Activated CD8-positive, alpha-beta T cell treated with anti-CD3 and anti-CD28 coated beads for 36 hours (primary cell): ENCODE data around the gene ARHGAP18. TPM values are rescaled to one million over a fixed set of nuclear protein-coding genes. Genes with fewer than 3 reads are reported as not detected.

ENCODE experiments used
- ATAC-seq: fragments of 200-7000 bp; cut with Tn5 transposase; one replicate; pipeline ENCODE4 v1.10.0; 2021; ENCODE audit warnings: mild to moderate bottlenecking, moderate library complexity
- CTCF ChIA-PET: fragments of 350-600 bp; sonication (Branson Sonifier 250); formaldehyde crosslinking; loops from one replicate; lab custom pipeline; 2021; ENCODE audit warnings: antibody characterized with exemption; lab: Charles Lee
- POLR2A ChIA-PET: fragments of 350-600 bp; sonication (Branson Sonifier 250); formaldehyde crosslinking; loops from one replicate; lab custom pipeline; 2021; ENCODE audit warnings: antibody characterized with exemption; lab: Charles Lee
- DNase-seq: peaks from one replicate; pipeline ENCODE4 v3.0.0-alpha.2; 2020
- H3K27ac Mint-ChIP-seq: one replicate; pipeline ENCODE4 v1.8.0; 2021; ENCODE audit warnings: mild to moderate bottlenecking, mixed read lengths
- H3K27me3 Mint-ChIP-seq: one replicate; pipeline ENCODE4 v1.8.0; 2021; ENCODE audit warnings: mixed read lengths
- H3K36me3 Mint-ChIP-seq: one replicate; pipeline ENCODE4 v1.8.0; 2021; ENCODE audit warnings: low read depth, mixed read lengths
- H3K4me1 Mint-ChIP-seq: one replicate; pipeline ENCODE4 v1.8.0; 2021; ENCODE audit warnings: low read depth, mixed read lengths
- H3K4me3 Mint-ChIP-seq: one replicate; pipeline ENCODE4 v1.8.0; 2021; ENCODE audit warnings: mild to moderate bottlenecking, moderate library complexity, mixed read lengths
- H3K9me3 Mint-ChIP-seq: one replicate; pipeline ENCODE4 v1.8.0; 2021; ENCODE audit warnings: mixed read lengths
- intact Hi-C: fragments of 100-400 bp; cut with micrococcal nuclease; formaldehyde crosslinking; loops from one replicate; pipeline ENCODE4 v1.10.0; 2022
- total RNA-seq, 2 experiments: library from RNA; stranded (reverse); gene quantifications; one replicate each; pipeline ENCODE4 v1.2.3, GENCODE V29; 2021
- TF ChIP-seq, protein P1 (sequence below): fragments of 200-600 bp; IDR thresholded peaks from one replicate; pipeline ENCODE4 v1.8.0; 2022; ENCODE audit warnings: antibody characterized with exemption, mild to moderate bottlenecking

Gene ARHGAP18
- total RNA-seq, 2 experiments from 2014 or later, result 8.2 to 9.6 TPM

DNA sequence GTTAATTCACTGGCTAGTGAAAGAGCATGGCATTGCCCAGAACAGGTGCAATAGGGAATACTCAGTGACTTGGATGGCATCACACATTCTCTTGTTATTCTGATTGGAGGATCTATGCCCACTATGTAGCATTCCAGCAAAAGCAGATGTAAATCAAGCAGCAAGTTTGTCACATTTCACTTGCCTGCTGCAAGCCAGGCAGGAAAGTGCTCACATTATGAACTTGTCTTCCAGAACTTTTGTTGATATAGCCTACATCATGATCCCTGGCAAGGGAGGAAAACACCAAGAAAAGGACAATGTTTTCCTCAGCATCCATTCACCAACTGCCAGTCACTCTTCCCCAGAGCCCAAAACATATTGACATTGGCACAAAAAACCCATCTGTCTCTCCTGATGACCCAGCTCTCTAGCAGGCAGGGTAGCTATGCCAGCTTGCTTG is 77.8 kb downstream of the ARHGAP18 start:
- no peak overlapping the region for H3K27ac Mint-ChIP-seq
- DNase-seq, result no peak
- no peak overlapping the region for H3K4me3 Mint-ChIP-seq
- no peak for ATAC-seq
- H3K36me3 Mint-ChIP-seq, result peaks cover 2% of the 10 kb centered on the region
- intact Hi-C loops, result no loop called here
- H3K9me3 Mint-ChIP-seq, result no peaks in the 10 kb centered on the region
- CTCF ChIA-PET, result interaction anchor here (0.9 to 2.2 kb wide), 2 partner anchors 11 to 97 kb away, joined by 3 to 10 read pairs; no protein-coding TSS in a partner anchor
- peaks cover 7% of the 10 kb centered on the region for H3K4me1 Mint-ChIP-seq
- TF ChIP-seq, protein P1, sequence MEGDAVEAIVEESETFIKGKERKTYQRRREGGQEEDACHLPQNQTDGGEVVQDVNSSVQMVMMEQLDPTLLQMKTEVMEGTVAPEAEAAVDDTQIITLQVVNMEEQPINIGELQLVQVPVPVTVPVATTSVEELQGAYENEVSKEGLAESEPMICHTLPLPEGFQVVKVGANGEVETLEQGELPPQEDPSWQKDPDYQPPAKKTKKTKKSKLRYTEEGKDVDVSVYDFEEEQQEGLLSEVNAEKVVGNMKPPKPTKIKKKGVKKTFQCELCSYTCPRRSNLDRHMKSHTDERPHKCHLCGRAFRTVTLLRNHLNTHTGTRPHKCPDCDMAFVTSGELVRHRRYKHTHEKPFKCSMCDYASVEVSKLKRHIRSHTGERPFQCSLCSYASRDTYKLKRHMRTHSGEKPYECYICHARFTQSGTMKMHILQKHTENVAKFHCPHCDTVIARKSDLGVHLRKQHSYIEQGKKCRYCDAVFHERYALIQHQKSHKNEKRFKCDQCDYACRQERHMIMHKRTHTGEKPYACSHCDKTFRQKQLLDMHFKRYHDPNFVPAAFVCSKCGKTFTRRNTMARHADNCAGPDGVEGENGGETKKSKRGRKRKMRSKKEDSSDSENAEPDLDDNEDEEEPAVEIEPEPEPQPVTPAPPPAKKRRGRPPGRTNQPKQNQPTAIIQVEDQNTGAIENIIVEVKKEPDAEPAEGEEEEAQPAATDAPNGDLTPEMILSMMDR, result no peak
- H3K27me3 Mint-ChIP-seq, result no peaks in the 10 kb centered on the region
- POLR2A ChIA-PET, result no interaction called here

DNA sequence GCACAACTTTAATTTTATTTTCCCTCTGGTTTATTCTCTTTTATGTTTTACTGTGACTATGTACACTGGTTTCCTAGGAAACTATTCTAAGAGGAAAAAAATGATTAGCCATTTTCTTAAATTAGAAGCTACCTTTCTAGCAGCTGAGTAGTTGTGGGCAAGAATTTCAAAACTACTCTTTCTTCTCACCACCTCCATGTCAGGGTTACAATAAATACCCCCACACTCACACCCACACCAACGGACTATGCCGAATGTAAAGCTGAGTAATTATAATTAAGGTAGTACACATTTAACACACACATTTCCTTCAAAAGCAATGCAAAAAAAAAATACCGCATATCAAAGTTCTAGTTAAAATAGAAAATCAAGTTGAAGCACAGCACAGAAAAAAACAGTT is 78.9 kb downstream of the ARHGAP18 start:
- H3K27me3 Mint-ChIP-seq, result no peaks in the 10 kb centered on the region
- CTCF ChIA-PET, result interaction anchor here (0.7 to 2.2 kb wide), 3 partner anchors 10 to 98 kb away, joined by 4 to 10 read pairs (median 5); no protein-coding TSS in a partner anchor
- ATAC-seq, result no peak

DNA sequence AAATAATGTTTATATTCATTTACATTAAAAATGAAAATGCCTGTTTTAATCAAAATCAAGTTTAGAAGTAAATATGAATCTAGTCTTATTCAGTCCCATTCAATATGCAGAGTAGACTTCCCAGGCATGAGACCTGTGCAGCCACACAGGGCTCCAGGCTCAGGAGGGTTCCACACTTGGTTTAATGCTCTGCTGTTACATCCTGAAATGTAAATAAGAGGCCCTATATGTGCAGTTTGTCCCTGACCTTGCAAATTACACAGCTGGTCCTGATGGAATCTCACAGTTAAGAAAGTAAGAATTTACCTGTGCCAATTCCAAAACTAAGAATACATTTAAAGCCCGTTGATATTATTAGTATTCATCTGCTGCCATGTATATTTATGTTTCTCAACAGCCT is 79.4 kb downstream of the ARHGAP18 start:
- ChIA-PET POLR2A (interaction anchor here (0.9 kb wide), 1 partner anchor 12 kb away, joined by 3 read pairs; no protein-coding TSS in a partner anchor), CTCF (interaction anchor here (0.7 to 2.2 kb wide), 5 partner anchors 9 to 99 kb away, joined by 4 to 10 read pairs (median 5); no protein-coding TSS in a partner anchor)
- H3K36me3 Mint-ChIP-seq, result peaks cover 2% of the 10 kb centered on the region
- no peak overlapping the region for H3K27ac Mint-ChIP-seq
- intact Hi-C loops, result no loop called here
- no peak overlapping the region for H3K4me3 Mint-ChIP-seq
- TF ChIP-seq, protein P1, result no peak
- H3K27me3 Mint-ChIP-seq, result no peaks in the 10 kb centered on the region
- H3K4me1 Mint-ChIP-seq, result peaks cover 7% of the 10 kb centered on the region
- DNase-seq (no peak), ATAC-seq (no peak)
- H3K9me3 Mint-ChIP-seq, result no peaks in the 10 kb centered on the region

More for the DNA sequence above, 78.9 kb downstream of the ARHGAP18 start:
- Mint-ChIP-seq H3K4me3 (no peak overlapping the region), H3K36me3 (peaks cover 2% of the 10 kb centered on the region), H3K27ac (no peak overlapping the region), H3K4me1 (peaks cover 7% of the 10 kb centered on the region), H3K9me3 (no peaks in the 10 kb centered on the region)
- TF ChIP-seq, protein P1, result no peak
- DNase-seq, result peak; percentile 37
- POLR2A ChIA-PET, result no interaction called here
- intact Hi-C loops, result no loop called here

DNA sequence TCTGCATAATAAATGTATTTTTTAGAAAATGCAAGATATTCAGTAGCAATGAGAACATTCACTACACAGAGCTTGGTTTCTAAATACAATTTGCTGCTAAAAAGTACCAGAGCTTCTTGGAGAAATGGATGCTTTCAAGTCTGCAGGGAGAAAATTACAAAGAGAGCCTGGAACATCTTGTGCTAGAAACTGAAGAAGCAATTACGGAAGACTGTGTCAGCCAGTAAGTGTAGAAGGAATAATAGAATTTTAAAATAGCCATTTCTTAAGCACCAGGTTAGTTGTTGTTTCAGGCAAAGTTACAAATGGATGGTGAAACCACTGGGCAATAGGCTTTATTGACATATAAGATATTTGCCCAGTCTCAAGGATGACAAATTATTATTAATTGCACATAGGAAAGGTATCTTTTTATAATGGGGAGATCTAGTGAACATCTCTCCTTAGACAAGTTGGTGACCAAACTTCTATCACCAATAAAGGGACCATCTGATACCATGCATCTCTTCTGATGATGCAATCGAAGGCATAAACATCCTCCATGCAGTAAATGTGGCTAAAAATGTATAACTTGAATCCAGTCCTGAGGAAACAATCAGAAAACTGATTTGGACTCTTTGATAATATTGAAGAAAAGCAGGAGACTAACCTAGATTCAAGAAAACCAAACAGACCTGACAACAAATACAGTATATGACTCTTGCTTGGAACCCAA is 81.7 kb downstream of the ARHGAP18 start:
- H3K9me3 Mint-ChIP-seq, result no peaks in the 10 kb centered on the region
- H3K4me1 Mint-ChIP-seq, result peaks cover 7% of the 10 kb centered on the region
- no peaks in the 10 kb centered on the region for H3K27me3 Mint-ChIP-seq
- DNase-seq (no peak), ATAC-seq (no peak)
- CTCF ChIA-PET, result no interaction called here
- H3K4me3 Mint-ChIP-seq, result no peak overlapping the region
- intact Hi-C loops, result no loop called here
- POLR2A ChIA-PET, result no interaction called here
- H3K36me3 Mint-ChIP-seq, result peaks cover 2% of the 10 kb centered on the region
- H3K27ac Mint-ChIP-seq, result no peak overlapping the region
- TF ChIP-seq, protein P1, result no peak

DNA sequence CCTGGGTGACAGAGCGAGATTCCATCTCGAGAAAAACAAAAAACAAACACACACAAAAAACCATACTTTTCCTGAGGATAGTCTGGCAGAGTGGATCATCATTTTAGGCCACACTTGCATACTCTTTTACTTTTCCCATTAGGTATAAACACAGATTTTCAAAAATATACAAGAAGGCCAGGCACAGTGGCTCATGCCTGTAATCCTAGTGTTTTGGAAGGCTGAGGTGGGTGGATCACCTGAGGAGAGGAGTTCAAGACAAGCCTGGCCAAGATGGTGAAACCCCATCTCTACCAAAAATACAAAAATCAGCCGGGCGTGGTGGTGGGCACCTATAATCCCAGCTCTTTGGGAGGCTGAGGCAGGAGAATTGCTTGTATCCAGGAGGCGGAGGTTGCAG is 85.5 kb downstream of the ARHGAP18 start:
- TF ChIP-seq, protein P1, result no peak
- H3K27me3 Mint-ChIP-seq, result no peaks in the 10 kb centered on the region
- H3K4me3 Mint-ChIP-seq, result no peak overlapping the region
- peaks cover 2% of the 10 kb centered on the region for H3K36me3 Mint-ChIP-seq
- no peak overlapping the region for H3K27ac Mint-ChIP-seq
- no peaks in the 10 kb centered on the region for H3K9me3 Mint-ChIP-seq
- H3K4me1 Mint-ChIP-seq, result no peaks in the 10 kb centered on the region
- ATAC-seq (no peak), DNase-seq (peak; percentile 24)
- intact Hi-C loops, result no loop called here
- POLR2A ChIA-PET, result interaction anchor here (0.9 kb wide), 1 partner anchor 30 kb away, joined by 3 read pairs; no protein-coding TSS in a partner anchor
- CTCF ChIA-PET, result no interaction called here
